Right atrium auricular region (tissue), 2 donors: Measurements from ENCODE around the gene CFAP52. TPM values are rescaled to one million over a fixed set of nuclear protein-coding genes. Genes with fewer than 3 reads are reported as not detected.
"Not testable (repeated sequence)": the region's sequence is repeated elsewhere in the genome, so short reads cannot be mapped to it uniquely, and the experiment has no call there.

Experiments
- DNase-seq: peaks from one replicate; pipeline ENCODE4 v3.0.0-alpha.2; 2019; ENCODE audit warnings: low spot score
- H3K27ac ChIP-seq, 2 donors: fragments of 200-600 bp; sonication (generic); 1 replicate in 1 of 2; 2 replicates in 1 of 2; pipeline ENCODE4 v1.5.1; 2016 to 2019
- H3K27me3 ChIP-seq, 2 donors: fragments of 200-600 bp; sonication (generic); one replicate each; pipeline versions ENCODE4 v1.5.1 to v1.6.0; 2017 to 2019
- H3K36me3 ChIP-seq: fragments of 200-600 bp; sonication (generic); one replicate; pipeline ENCODE4 v1.5.1; 2016
- H3K4me1 ChIP-seq, 2 donors: fragments of 200-600 bp; sonication (generic); one replicate each; pipeline versions ENCODE4 v1.5.1 to v1.6.0; 2017 to 2019
- H3K4me3 ChIP-seq, 2 donors: fragments of 200-600 bp; sonication (generic); 1 replicate in 1 of 2; 2 replicates in 1 of 2; pipeline ENCODE4 v1.5.1; 2017 to 2019; ENCODE audit warnings: mild to moderate bottlenecking in 1 of 2, moderate library complexity in 1 of 2
- H3K9me3 ChIP-seq, 2 donors: fragments of 200-600 bp; sonication (generic); one replicate each; pipeline ENCODE4 v1.5.1; 2019
- total RNA-seq, 2 donors: library from RNA; depleted of rRNA; stranded (reverse); fragments of >200 nt; gene quantifications; one replicate each; pipeline ENCODE4 v1.1.0, GENCODE V29; 2016
- TF ChIP-seq, protein P1 (sequence below), 2 donors: fragments of 200-600 bp; sonication (generic); IDR thresholded peaks; one replicate each; pipeline ENCODE4 v1.5.1; 2019; ENCODE audit warnings: antibody characterized with exemption in 2 of 2

The CFAP52 gene
- total RNA-seq, 2 donors from 2014 or later: 1.1 TPM; not detected in 1

DNA sequence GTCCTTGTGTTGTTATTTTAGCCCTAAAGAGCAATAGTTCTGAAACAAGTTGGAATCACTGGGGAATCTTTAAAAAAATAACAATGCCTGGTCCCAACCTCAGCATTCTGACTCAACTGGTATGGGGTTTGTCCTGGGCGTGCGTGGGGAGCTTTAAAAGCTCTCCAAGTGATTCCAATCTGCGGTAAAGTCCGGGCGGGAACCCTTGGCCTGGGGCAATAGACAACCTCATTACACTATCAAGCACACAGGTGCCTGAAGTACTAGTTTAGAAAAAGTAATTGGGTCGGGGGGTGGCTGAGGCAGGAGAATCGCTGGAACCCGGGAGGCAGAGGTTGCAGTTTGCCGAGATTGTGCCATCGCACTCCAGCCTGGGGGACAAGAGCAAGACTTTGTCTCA lies 5.2 kb upstream of the CFAP52 start:
- H3K27ac ChIP-seq: no peak overlapping the region
- no peak for DNase-seq
- TF ChIP-seq, protein P1, sequence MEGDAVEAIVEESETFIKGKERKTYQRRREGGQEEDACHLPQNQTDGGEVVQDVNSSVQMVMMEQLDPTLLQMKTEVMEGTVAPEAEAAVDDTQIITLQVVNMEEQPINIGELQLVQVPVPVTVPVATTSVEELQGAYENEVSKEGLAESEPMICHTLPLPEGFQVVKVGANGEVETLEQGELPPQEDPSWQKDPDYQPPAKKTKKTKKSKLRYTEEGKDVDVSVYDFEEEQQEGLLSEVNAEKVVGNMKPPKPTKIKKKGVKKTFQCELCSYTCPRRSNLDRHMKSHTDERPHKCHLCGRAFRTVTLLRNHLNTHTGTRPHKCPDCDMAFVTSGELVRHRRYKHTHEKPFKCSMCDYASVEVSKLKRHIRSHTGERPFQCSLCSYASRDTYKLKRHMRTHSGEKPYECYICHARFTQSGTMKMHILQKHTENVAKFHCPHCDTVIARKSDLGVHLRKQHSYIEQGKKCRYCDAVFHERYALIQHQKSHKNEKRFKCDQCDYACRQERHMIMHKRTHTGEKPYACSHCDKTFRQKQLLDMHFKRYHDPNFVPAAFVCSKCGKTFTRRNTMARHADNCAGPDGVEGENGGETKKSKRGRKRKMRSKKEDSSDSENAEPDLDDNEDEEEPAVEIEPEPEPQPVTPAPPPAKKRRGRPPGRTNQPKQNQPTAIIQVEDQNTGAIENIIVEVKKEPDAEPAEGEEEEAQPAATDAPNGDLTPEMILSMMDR (IDR thresholded peaks at IDR 0.05): no peak

GRCh38 chr17:9575381-9576101 lies 901 bp upstream of the CFAP52 start, which contains the start of gene STX8:
TSS of gene STX8 (minus strand) at chr17:9575820. CDS start at chr17:9575808, 12 bp downstream.
- H3K9me3 ChIP-seq: no peaks in the 10 kb centered on the region
- H3K36me3 ChIP-seq: no peaks in the 10 kb centered on the region
- no peaks in the 10 kb centered on the region for H3K27me3 ChIP-seq
- H3K27ac ChIP-seq: peak within 1 kb of the TSS; percentile 51 to 52
- TF ChIP-seq, protein P1 (IDR thresholded peaks at IDR 0.05): no peak
- peak; percentile 87 for DNase-seq
- H3K4me1 ChIP-seq: peaks cover 0 to 20% of the 10 kb centered on the region in 2 donors
- peak within 1 kb of the TSS; percentile 78 to 85 for H3K4me3 ChIP-seq

More for the DNA sequence above, 5.2 kb upstream of the CFAP52 start:
- Histone ChIP-seq H3K4me3 (no peak overlapping the region), H3K9me3 (no peaks in the 10 kb centered on the region), H3K36me3 (peaks cover 20% of the 10 kb centered on the region), H3K27me3 (no peaks in the 10 kb centered on the region), H3K4me1 (peaks cover 0 to 12% of the 10 kb centered on the region in 2 donors)

GRCh38 chr17:9577373-9577709 lies 899 bp downstream of the CFAP52 start:
- DNase-seq: no peak
- H3K36me3 ChIP-seq: no peaks in the 10 kb centered on the region
- no peaks in the 10 kb centered on the region for H3K27me3 ChIP-seq
- H3K4me1 ChIP-seq: peaks cover 0 to 20% of the 10 kb centered on the region in 2 donors
- H3K4me3 ChIP-seq: no peak overlapping the region
- peak overlapping the region; percentile 20 to 43 for H3K27ac ChIP-seq
- TF ChIP-seq, protein P1 (IDR thresholded peaks at IDR 0.05): peak in 1 of 2 donors; percentile 23
- no peaks in the 10 kb centered on the region for H3K9me3 ChIP-seq

GRCh38 chr17:9587969-9588656 lies 11.7 kb downstream of the CFAP52 start:
- TF ChIP-seq, protein P1 (IDR thresholded peaks at IDR 0.05): no peak
- Histone ChIP-seq H3K36me3 (no peaks in the 10 kb centered on the region), H3K27ac (no peak overlapping the region), H3K9me3 (no peaks in the 10 kb centered on the region), H3K27me3 (no peaks in the 10 kb centered on the region), H3K4me1 (no peaks in the 10 kb centered on the region), H3K4me3 (no peak overlapping the region)
- no peak for DNase-seq

- H3K4me3 ChIP-seq: no peak overlapping the region
- H3K36me3 ChIP-seq: no peaks in the 10 kb centered on the region
- H3K27ac ChIP-seq: no peak overlapping the region
- TF ChIP-seq, protein P1 (IDR thresholded peaks at IDR 0.05): no peak
- H3K27me3 ChIP-seq: no peaks in the 10 kb centered on the region
- no peak for DNase-seq
- no peaks in the 10 kb centered on the region for H3K9me3 ChIP-seq
- H3K4me1 ChIP-seq: no peaks in the 10 kb centered on the region
Observed at GRCh38 chr17:9594065-9594464, 17.6 kb downstream of the CFAP52 start.

DNA sequence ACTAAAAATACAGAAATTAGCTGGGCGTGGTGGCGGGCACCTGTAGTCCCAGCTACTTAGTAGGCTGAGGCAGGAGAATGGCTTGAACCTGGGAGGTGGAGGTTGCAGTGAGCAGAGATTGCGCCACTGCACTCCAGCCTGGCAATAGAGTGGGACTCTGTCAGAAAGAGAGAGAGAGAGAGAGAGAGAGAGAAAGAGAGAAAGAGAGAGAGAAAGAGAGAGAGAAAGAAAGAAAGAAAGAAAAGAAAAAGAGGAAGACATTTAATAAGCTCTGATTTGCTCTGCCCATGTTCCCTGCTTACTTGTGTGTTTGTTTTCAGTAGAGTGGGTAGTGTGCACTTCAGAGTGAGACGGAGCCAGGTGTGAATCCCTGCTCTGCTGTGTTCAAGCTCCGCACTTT lies 21.2 kb downstream of the CFAP52 start:
- not testable (repeated sequence) for H3K27ac ChIP-seq, DNase-seq, H3K4me3 ChIP-seq, H3K4me1 ChIP-seq, H3K27me3 ChIP-seq, H3K9me3 ChIP-seq, H3K36me3 ChIP-seq
